HEK293 (cell line): Measurements from ENCODE around the gene JMJD7.
"Not testable (repeated sequence)": the region's sequence is repeated elsewhere in the genome, so short reads cannot be mapped to it uniquely, and the experiment has no call there.

Experiments
- ZFP3 ChIP-seq: fragments of 450-650 bp; formaldehyde crosslinking; IDR thresholded peaks from 2 replicates; pipeline ENCODE4 v1.5.1; 2016; ENCODE audit warnings: low read depth, missing biosample characterization, missing genetic modification characterization
- ZNF561 ChIP-seq: fragments of 450-650 bp; IDR thresholded peaks from 2 replicates; pipeline ENCODE4 v1.5.1; 2018; ENCODE audit warnings: missing biosample characterization, missing genetic modification characterization, borderline replicate concordance
- TF ChIP-seq, protein P1 (sequence below): fragments of 450-650 bp; formaldehyde crosslinking; IDR thresholded peaks from 2 replicates; pipeline ENCODE4 v1.5.1; 2016; ENCODE audit warnings: missing biosample characterization, missing genetic modification characterization

DNA sequence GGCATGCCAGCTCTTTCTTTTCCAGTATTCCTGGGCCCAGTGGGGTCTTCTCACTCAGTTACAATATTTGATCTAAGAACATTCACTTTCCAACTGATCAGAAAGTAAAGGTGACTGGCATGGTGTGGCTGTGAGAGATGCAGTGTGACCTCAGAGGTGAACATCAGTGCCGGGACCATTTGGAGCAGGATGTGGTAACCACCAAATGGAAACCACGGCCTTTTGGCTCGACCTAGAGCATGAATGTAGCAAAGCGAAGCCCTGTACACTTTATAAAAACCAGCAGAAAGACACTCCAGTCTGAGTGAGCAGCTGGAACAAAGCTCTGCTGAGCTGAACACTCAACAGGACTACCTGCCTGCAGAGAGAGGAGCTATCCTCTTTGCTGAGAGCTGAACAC lies 3.4 kb downstream of the JMJD7 start:
- TF ChIP-seq, protein P1, sequence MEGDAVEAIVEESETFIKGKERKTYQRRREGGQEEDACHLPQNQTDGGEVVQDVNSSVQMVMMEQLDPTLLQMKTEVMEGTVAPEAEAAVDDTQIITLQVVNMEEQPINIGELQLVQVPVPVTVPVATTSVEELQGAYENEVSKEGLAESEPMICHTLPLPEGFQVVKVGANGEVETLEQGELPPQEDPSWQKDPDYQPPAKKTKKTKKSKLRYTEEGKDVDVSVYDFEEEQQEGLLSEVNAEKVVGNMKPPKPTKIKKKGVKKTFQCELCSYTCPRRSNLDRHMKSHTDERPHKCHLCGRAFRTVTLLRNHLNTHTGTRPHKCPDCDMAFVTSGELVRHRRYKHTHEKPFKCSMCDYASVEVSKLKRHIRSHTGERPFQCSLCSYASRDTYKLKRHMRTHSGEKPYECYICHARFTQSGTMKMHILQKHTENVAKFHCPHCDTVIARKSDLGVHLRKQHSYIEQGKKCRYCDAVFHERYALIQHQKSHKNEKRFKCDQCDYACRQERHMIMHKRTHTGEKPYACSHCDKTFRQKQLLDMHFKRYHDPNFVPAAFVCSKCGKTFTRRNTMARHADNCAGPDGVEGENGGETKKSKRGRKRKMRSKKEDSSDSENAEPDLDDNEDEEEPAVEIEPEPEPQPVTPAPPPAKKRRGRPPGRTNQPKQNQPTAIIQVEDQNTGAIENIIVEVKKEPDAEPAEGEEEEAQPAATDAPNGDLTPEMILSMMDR (tag by site-specific recombination): not testable (repeated sequence)
- TF ChIP-seq ZNF561, ZFP3 (tag by site-specific recombination): not testable (repeated sequence)
